HUES6 (cell line): ENCODE data around the gene SMIM17.

Experiments used
- H3K27ac ChIP-seq: 2 replicates; pipeline ENCODE4 v1.7.0; 2013; ENCODE audit warnings: low read depth, mild to moderate bottlenecking, low read length, inconsistent platforms
- H3K27me3 ChIP-seq: 2 replicates; pipeline ENCODE4 v1.6.1; 2013; ENCODE audit warnings: low read length; ENCODE audit not compliant: control insufficient read depth, insufficient read depth
- H3K36me3 ChIP-seq: 2 replicates; pipeline ENCODE4 v1.6.1; 2013; ENCODE audit warnings: low read length; ENCODE audit not compliant: control insufficient read depth, insufficient read depth
- H3K4me1 ChIP-seq: 2 replicates; pipeline ENCODE4 v1.6.1; 2013; ENCODE audit warnings: low read length; ENCODE audit not compliant: control insufficient read depth, insufficient read depth
- H3K4me3 ChIP-seq: 2 replicates; pipeline ENCODE4 v1.5.1; 2013; ENCODE audit warnings: low read depth, low read length
- H3K9ac ChIP-seq: one replicate; pipeline ENCODE4 v1.6.1; 2013; ENCODE audit warnings: mild to moderate bottlenecking, low read length
- H3K9me3 ChIP-seq: 2 replicates; pipeline ENCODE4 v1.6.1; 2013; ENCODE audit warnings: low read depth, low read length; ENCODE audit not compliant: control insufficient read depth, insufficient read depth

SMIM17 gene

GRCh38 chr19:56612737-56613136, 30.2 kb upstream of the SMIM17 start:
- peaks cover 63% of the 10 kb centered on the region for H3K9me3 ChIP-seq
- peak overlapping the region; percentile 29; the same call in 1 of the 2 replicates for H3K27ac ChIP-seq
- H3K27me3 ChIP-seq: no peaks in the 10 kb centered on the region
- no peaks in the 10 kb centered on the region for H3K4me1 ChIP-seq
- peaks cover 7% of the 10 kb centered on the region for H3K36me3 ChIP-seq
- H3K4me3 ChIP-seq: no peak overlapping the region
- no peak overlapping the region for H3K9ac ChIP-seq

DNA sequence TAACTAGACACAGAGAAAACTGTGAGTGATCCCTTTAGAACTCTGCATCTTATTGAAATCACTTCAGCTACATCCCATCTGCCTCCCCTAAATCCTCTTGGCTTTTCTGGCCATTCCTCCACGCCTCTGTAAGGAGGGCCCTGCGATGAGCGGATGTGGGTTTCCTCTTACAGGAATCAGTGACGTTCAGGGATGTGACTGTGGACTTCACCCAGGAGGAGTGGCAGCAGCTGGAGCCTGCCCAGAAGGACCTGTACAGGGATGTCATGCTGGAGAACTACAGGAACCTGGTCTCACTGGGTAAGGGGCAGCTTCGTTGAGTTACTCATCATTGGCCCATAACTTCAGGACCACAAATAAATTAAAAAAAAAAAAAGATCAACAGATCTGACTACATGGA, 29.3 kb upstream of the SMIM17 start:
- Histone ChIP-seq H3K27me3 (no peaks in the 10 kb centered on the region), H3K36me3 (peaks cover 7% of the 10 kb centered on the region), H3K9ac (no peak overlapping the region), H3K27ac (no peak overlapping the region), H3K4me1 (no peaks in the 10 kb centered on the region), H3K9me3 (peaks cover 64% of the 10 kb centered on the region), H3K4me3 (no peak overlapping the region)

DNA sequence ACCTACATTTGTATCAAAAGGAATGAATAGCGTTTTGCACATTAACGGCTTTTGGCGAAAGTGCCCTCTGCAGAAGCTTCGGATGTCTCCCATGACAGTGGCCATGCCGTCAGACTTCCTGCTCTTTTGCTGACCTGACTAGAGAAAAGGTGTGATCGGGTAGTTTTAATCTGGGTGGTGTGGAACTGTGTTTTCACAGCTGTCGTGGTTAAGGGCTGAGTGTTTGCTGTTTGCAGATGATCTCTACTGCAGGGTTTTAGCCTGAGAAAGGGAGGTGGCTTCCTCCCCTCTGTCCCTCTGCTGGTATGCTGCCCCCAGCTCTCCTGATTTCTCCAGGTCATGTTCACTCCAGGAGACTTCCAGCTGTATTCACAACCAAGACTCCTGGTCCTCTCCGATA, 25.4 kb upstream of the SMIM17 start:
- no peak overlapping the region for H3K27ac ChIP-seq
- H3K36me3 ChIP-seq: peaks cover 24% of the 10 kb centered on the region
- H3K4me1 ChIP-seq: no peaks in the 10 kb centered on the region
- H3K4me3 ChIP-seq: no peak overlapping the region
- H3K9ac ChIP-seq: no peak overlapping the region
- H3K9me3 ChIP-seq: peaks cover 53% of the 10 kb centered on the region
- H3K27me3 ChIP-seq: no peaks in the 10 kb centered on the region

DNA sequence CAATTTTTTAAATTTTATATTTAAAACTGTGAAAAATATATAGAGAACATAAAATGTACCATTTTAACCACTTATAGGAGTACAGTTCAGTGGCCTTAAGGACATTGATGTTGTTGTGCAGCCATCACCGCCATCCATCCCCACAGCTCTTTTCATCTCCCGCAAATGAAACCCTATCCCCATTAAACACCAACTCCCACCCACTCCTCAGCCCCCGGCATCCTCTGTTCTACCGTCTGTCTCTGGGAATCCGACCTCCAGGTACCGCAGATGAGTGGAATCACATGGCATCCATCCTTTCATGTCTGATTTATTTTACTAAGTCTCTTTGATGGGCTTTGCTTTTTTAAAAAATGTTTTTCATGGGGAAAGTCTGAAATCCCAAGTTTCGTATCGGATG, 23.8 kb upstream of the SMIM17 start:
- no peaks in the 10 kb centered on the region for H3K27me3 ChIP-seq
- no peak overlapping the region for H3K4me3 ChIP-seq
- no peaks in the 10 kb centered on the region for H3K4me1 ChIP-seq
- H3K9me3 ChIP-seq: peaks cover 43% of the 10 kb centered on the region
- H3K36me3 ChIP-seq: peaks cover 27% of the 10 kb centered on the region
- H3K27ac ChIP-seq: no peak overlapping the region
- no peak overlapping the region for H3K9ac ChIP-seq

GRCh38 chr19:56622374-56622773, 20.6 kb upstream of the SMIM17 start:
- H3K27ac ChIP-seq: no peak overlapping the region
- peaks cover 32% of the 10 kb centered on the region for H3K36me3 ChIP-seq
- no peak overlapping the region for H3K4me3 ChIP-seq
- no peak overlapping the region for H3K9ac ChIP-seq
- no peaks in the 10 kb centered on the region for H3K4me1 ChIP-seq
- no peaks in the 10 kb centered on the region for H3K27me3 ChIP-seq
- peaks cover 24% of the 10 kb centered on the region; the same call in 1 of the 2 replicates for H3K9me3 ChIP-seq

- Histone ChIP-seq H3K36me3 (peaks cover 32% of the 10 kb centered on the region), H3K9me3 (peaks cover 17% of the 10 kb centered on the region; the same call in 1 of the 2 replicates), H3K9ac (no peak overlapping the region), H3K4me1 (no peaks in the 10 kb centered on the region), H3K27ac (no peak overlapping the region), H3K4me3 (no peak overlapping the region), H3K27me3 (no peaks in the 10 kb centered on the region)
Observed at GRCh38 chr19:56623006-56623405, 20.0 kb upstream of the SMIM17 start.

DNA sequence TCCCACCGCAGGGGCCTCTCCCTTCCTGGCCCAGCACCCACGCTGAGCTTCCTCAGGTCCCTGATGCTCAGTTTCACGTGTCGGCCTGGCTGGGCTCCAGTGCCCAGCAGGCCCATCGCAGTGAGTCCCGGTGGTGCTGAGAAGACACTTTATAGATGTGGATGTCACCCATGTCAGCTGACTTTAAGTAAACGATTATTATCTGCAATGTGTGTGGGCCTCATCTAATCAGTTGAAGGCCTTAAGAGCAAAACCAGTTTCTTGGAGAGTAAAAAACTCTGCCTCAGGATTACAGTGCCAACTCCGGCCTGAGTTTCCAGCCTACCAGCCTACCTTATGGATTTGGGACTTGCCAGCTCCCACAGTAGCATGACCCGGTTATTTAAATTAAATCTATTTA, 17.3 kb upstream of the SMIM17 start:
- Histone ChIP-seq H3K9ac (no peak overlapping the region), H3K27me3 (no peaks in the 10 kb centered on the region), H3K9me3 (peaks cover 24% of the 10 kb centered on the region), H3K4me3 (no peak overlapping the region), H3K36me3 (peaks cover 32% of the 10 kb centered on the region), H3K4me1 (no peaks in the 10 kb centered on the region), H3K27ac (no peak overlapping the region)

GRCh38 chr19:56633021-56633420, 9.9 kb upstream of the SMIM17 start:
- Histone ChIP-seq H3K36me3 (no peaks in the 10 kb centered on the region), H3K27me3 (no peaks in the 10 kb centered on the region), H3K27ac (no peak overlapping the region), H3K4me3 (no peak overlapping the region), H3K9me3 (peaks cover 54% of the 10 kb centered on the region), H3K4me1 (no peaks in the 10 kb centered on the region), H3K9ac (no peak overlapping the region)

GRCh38 chr19:56637976-56638555, 4.9 kb upstream of the SMIM17 start:
- Histone ChIP-seq H3K9me3 (peaks cover 23% of the 10 kb centered on the region), H3K27ac (no peak overlapping the region), H3K9ac (no peak overlapping the region), H3K27me3 (peaks cover 9% of the 10 kb centered on the region), H3K4me3 (no peak overlapping the region), H3K4me1 (no peaks in the 10 kb centered on the region), H3K36me3 (no peaks in the 10 kb centered on the region)

DNA sequence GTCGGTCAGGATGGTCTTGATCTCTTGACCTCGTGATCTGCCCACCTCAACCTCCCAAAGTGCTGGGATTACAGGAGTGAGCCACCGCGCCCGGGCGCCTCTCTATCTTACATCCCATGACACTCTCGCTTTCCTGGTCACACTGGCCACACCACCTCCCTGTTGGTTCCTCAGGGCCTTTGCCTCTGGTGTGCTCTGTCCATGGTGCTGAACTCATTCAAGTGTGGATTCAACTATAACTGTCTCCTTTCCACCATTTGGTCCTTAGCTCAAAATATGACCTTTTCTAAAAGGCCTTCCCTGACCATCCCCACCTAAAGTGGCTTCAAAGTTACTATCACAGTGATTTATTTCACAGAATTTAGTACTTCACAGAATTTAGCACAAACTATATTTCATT, 3.7 kb upstream of the SMIM17 start:
- no peak overlapping the region for H3K4me3 ChIP-seq
- no peak overlapping the region for H3K9ac ChIP-seq
- H3K27ac ChIP-seq: no peak overlapping the region
- no peaks in the 10 kb centered on the region for H3K36me3 ChIP-seq
- H3K27me3 ChIP-seq: peaks cover 21% of the 10 kb centered on the region
- peaks cover 17% of the 10 kb centered on the region for H3K9me3 ChIP-seq
- H3K4me1 ChIP-seq: no peaks in the 10 kb centered on the region

DNA sequence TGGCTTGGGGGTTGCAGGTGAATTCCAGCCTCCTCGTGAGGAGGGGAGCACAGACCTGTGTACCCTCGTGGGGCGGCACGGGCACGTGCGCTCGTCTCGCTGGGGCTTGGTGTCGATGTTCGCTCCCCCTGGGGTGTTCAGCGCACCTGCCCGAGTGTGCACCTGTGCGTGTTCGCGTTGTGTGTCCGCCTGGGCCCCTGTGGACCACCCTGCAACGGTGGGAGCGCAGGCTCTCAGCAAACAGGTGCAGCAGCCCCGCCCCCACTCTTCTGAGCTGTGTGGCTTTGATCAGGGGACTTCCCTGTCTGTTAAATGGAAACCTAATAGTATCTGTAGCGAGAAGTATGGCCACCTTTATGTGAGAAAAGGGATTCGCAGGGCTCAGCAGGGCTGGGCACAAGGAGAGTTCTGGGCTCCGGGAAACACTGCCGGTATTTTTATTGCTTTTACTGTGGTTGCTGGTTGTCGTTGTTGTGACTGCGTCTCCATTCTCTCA, 549 bp downstream of the SMIM17 start:
- peaks cover 33% of the 10 kb centered on the region; the same call in 1 of the 2 replicates for H3K9me3 ChIP-seq
- no peaks in the 10 kb centered on the region for H3K36me3 ChIP-seq
- no peaks in the 10 kb centered on the region for H3K4me1 ChIP-seq
- no peak overlapping the region for H3K9ac ChIP-seq
- H3K27me3 ChIP-seq: peaks cover 29% of the 10 kb centered on the region
- peak overlapping the region; percentile 36; the same call in 1 of the 2 replicates for H3K4me3 ChIP-seq
- H3K27ac ChIP-seq: no peak overlapping the region
